ENCODE data around the gene CC2D2B.
"Not testable (repeated sequence)": the region's sequence is repeated elsewhere in the genome, so short reads cannot be mapped to it uniquely, and the experiment has no call there.

CC2D2B gene

DNA sequence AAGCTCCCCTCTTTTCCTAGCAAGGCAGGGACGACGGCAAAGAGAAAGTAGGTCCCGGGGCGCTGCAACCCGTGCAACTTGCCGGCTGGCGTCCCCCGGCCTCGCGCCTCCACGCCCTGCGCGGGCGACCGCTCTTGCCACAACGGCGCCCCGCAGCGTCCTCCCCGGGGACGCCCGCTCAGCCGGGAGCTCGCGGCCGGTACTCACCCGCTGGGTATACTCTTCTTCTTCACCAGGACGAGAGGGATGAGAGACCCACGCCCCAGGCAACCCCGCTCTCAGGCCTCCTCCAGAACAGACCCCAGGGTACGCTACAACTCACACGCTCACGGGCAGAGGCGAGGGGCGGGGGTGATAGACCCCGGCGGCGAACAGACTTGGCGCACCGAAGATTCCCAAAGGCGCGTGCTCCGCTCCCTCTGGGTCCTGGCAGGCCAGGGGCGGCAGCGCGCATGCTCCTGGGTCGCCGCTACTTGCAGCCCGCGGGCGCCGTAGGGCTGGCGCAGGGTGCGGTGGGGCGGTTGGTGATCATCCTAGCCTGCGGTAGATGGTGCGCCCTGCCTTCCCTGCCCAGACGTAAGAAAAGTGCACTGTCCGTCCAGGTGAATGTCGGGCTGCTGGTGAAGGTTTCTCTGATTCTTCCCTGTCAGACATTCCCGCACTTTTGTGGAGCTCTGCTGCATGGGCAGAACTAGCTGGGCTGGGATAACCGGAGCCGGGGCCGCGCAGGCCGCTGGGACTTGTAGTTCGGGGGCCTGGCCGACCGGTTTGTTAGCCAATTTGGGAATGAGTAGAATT lies at the start of gene CC2D2B:
CC2D2B (plus strand) TSS at position 520 of the 798 bp plus-strand sequence. CDS start 3,349 bp downstream, outside the sequence.
- peak; percentile 59 for DNase-seq

GRCh38 chr10:95860166-95860940 lies 47.4 kb upstream of the CC2D2B start:
- no peak for DNase-seq

- no peak for DNase-seq
Observed at GRCh38 chr10:95861386-95861785, 46.4 kb upstream of the CC2D2B start.

GRCh38 chr10:95864906-95865813 lies 42.6 kb upstream of the CC2D2B start:
- peak; percentile 41 for DNase-seq

DNA sequence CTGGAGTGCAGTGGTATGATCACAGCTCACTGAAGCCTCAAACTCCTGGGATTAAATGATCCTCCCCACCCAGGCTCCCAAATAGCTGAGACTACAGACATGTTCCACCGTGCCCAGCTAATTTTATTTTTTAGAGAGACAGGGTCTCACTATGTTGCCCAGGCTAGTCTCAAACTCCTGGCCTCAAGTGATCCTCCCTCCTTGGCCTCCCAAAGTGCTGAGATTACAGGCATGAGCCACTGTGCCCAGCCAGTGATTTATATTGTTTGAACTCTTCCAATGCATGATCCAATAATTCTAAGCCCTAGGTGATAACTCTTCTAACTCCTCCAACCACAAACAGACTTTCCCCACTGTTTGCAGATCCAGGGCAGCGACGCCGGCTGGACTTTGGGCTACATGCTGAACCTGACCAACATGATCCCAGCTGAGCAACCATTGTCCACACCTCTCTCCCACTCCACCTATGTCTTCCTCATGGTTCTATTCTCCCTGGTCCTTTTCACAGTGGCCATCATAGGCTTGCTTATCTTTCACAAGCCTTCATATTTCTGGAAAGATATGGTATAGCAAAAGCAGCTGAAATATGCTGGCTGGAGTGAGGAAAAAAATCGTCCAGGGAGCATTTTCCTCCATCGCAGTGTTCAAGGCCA lies 41.8 kb upstream of the CC2D2B start:
- DNase-seq: no peak

- no peak for DNase-seq
Observed at GRCh38 chr10:95866467-95866842, 41.3 kb upstream of the CC2D2B start.

DNA sequence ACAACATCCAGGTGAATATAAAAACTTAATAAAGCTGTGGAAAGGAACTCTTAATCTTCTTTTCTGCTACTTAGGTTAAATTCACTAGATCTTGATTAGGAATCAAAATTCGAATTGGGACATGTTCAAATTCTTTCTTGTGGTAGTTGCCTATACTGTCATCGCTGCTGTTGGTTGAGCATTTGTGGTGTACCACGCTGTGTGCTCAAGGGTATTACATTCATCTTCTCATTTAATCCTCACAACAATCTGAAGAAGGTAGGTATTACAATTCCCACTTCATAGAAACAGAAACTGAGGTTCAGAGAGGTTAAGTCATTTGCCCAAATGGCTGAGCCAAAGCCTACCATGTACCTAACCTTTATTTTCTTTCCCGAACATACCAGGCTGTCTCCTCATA lies 39.9 kb upstream of the CC2D2B start:
- DNase-seq: no peak

- DNase-seq: no peak
Observed at GRCh38 chr10:95872158-95872711, 35.5 kb upstream of the CC2D2B start.

DNA sequence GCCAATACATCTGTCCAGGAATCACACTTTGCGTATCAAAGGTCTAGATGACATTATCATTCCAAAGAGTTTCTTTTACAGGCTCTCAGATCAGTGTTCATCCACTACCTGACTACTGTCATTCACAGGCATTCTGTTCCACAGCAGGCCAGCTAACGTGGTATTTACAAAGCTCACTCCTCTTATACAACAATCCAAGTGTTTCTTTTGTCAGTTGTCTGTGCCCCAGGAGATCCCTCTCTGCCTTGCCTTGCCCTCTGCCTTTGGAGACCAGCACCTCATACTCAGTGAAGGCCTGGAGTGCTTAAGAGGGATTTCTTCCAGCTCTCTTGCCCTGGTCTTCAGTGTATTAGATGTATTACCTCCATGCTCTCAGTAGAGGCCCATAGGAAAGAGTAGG lies 34.6 kb upstream of the CC2D2B start:
- DNase-seq: no peak

DNA sequence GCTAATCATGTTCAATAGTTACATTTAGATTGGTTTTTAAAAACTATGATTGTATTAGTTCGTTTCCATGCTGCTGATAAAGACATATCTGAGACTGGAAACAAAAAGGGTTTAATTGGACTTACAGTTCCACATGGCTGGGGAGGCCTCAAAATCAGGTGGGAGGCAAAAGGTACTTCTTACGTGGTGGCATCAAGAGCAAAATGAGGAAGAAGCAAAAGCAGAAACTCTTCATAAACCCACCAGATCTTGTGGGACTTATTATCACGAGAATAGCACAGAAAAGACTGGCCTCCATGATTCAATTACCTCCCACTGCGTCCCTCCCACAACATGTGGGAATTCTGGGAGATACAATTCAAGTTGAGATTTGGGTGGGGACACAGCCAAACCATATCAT lies 34.1 kb upstream of the CC2D2B start:
- no peak for DNase-seq

- not testable (repeated sequence) for DNase-seq
Observed at GRCh38 chr10:95874783-95875182, 33.0 kb upstream of the CC2D2B start.

- DNase-seq: no peak
Observed at GRCh38 chr10:95876756-95877155, 31.0 kb upstream of the CC2D2B start.

- DNase-seq: no peak
Observed at GRCh38 chr10:95877881-95878280, 29.9 kb upstream of the CC2D2B start.

GRCh38 chr10:95880704-95881103 lies 27.1 kb upstream of the CC2D2B start:
- no peak for DNase-seq

GRCh38 chr10:95881316-95881715 lies 26.5 kb upstream of the CC2D2B start:
- no peak for DNase-seq

DNA sequence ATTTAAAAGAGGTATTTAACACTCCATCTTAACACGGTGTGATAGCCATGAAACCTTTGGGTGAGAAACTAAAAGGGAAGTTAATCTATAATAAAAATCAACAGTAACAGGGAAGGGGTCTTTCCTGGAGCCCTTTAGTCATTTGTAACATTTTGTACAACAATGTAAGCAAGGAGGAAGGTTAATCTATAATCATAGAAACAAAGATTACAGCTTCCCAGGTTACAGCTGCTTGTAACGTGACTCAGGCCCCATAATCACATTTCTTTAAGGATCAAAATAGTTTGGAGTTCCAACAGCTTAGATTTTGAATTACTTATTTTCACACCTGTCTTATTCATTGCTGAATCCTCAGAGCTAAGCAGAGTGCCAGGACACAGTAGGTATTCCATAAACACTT lies 17.9 kb upstream of the CC2D2B start:
- DNase-seq: no peak

DNA sequence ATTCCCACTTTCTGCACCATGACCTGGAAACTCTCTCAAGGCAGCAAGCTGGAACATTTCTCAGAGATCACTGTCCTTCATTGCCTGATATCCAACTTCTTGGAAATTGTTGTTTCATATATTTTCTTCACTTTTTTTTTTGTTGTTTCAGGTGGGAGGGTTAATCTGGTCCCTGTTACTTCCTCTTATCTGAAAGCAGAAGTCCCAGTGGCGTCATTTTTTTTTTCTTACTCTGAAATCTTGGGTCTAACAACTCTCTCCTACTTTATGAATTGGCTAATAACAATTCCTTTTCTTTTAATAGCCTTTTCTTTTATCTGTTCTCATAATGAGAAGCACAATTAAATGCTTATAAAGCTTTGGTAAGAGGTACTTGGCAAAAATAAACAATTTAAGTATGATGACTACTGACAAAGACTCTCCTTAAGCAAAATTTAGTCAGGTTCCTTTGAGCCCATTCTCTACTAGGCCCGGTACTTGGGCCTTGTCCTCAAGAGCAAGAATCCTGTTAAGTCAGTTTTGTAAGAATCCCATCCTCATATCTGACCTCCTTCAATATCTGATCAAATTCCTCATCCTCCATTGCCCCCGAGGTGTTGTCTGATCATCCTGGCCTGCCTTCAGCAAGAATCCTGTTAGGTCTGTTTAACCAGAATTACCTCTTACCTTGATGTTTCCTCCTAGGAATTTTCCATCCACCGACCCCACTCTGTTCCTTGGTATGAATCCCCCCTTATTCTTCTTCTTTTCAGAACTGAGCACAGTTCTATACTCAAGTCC lies 11.5 kb upstream of the CC2D2B start:
- no peak for DNase-seq

GRCh38 chr10:95905897-95906580 lies 1.7 kb upstream of the CC2D2B start:
- DNase-seq: not testable (repeated sequence)

- DNase-seq: no peak
Observed at GRCh38 chr10:95906677-95907455, 909 bp upstream of the CC2D2B start.

GRCh38 chr10:95908450-95908849 lies 675 bp downstream of the CC2D2B start:
- no peak for DNase-seq
